Immature natural killer cell (primary cell): ENCODE measurements around the gene HOMER3. TPM values are rescaled to one million over a fixed set of nuclear protein-coding genes. Genes with fewer than 3 reads are reported as not detected.
"Not testable (repeated sequence)": the region's sequence is repeated elsewhere in the genome, so short reads cannot be mapped to it uniquely, and the experiment has no call there.

Experiments used
- DNase-seq, 3 donors: peaks; one replicate each; pipeline ENCODE4 v3.0.0; 2022; ENCODE audit warnings: mixed read lengths in 1 of 3
- H3K27ac Mint-ChIP-seq, 6 donors: one replicate each; pipeline ENCODE4 v1.8.0; 2020; ENCODE audit warnings: mixed read lengths in 6 of 6, mild to moderate bottlenecking in 5 of 6, inconsistent platforms in 4 of 6, moderate library complexity in 3 of 6
- H3K27me3 Mint-ChIP-seq, 3 donors: one replicate each; pipeline ENCODE4 v1.8.0; 2020 to 2021; ENCODE audit warnings: low read depth in 3 of 3, mild to moderate bottlenecking in 3 of 3, mixed read lengths in 3 of 3, moderate library complexity in 3 of 3, inconsistent platforms in 1 of 3
- H3K36me3 Mint-ChIP-seq, 3 donors: one replicate each; pipeline ENCODE4 v1.8.0; 2020; ENCODE audit warnings: mixed read lengths in 3 of 3, inconsistent platforms in 2 of 3, mild to moderate bottlenecking in 2 of 3
- H3K4me1 Mint-ChIP-seq, 2 donors: one replicate each; pipeline ENCODE4 v1.8.0; 2020; ENCODE audit warnings: inconsistent platforms in 2 of 2, mild to moderate bottlenecking in 2 of 2, mixed read lengths in 2 of 2, moderate library complexity in 1 of 2
- H3K4me3 Mint-ChIP-seq, 5 donors: one replicate each; pipeline ENCODE4 v1.8.0; 2020; ENCODE audit warnings: mild to moderate bottlenecking in 5 of 5, mixed read lengths in 5 of 5, inconsistent platforms in 3 of 5, moderate library complexity in 3 of 5
- H3K9me3 Mint-ChIP-seq, 6 donors: one replicate each; pipeline ENCODE4 v1.8.0; 2020; ENCODE audit warnings: mild to moderate bottlenecking in 6 of 6, mixed read lengths in 6 of 6, inconsistent platforms in 4 of 6, moderate library complexity in 3 of 6
- polyA plus RNA-seq, 3 donors: library from polyadenylated mRNA; unstranded; fragments of 300-500 nt; fragmentation: Illumina TruSeq; gene quantifications; one replicate each; pipeline ENCODE4 v1.2.3, GENCODE V29; 2021

The HOMER3 gene
- polyA plus RNA-seq, 3 donors from 2014 or later, result 0.47 TPM; not detected in 2

- Mint-ChIP-seq H3K27me3 (peaks cover 2 to 5% (median 3%) of the 10 kb centered on the region in 3 donors), H3K4me1 (peaks cover 9 to 18% of the 10 kb centered on the region in 2 donors), H3K27ac (peak overlapping the region in 1 of 6 donors; percentile 58), H3K4me3 (no peak overlapping the region), H3K36me3 (peaks cover 0 to 7% (median 6%) of the 10 kb centered on the region in 3 donors), H3K9me3 (no peaks in the 10 kb centered on the region)
- no peak for DNase-seq
These were observed 30.1 kb downstream of the HOMER3 start for GRCh38 chr19:18910801-18911436.

- no peak overlapping the region for H3K4me3 Mint-ChIP-seq
These were observed 31.0 kb downstream of the HOMER3 start for GRCh38 chr19:18910010-18910409.

GRCh38 chr19:18908917-18909619, 31.9 kb downstream of the HOMER3 start:
- DNase-seq, result no peak
- H3K27ac Mint-ChIP-seq, result no peak overlapping the region
- H3K9me3 Mint-ChIP-seq, result no peaks in the 10 kb centered on the region
- H3K36me3 Mint-ChIP-seq, result peaks cover 0 to 7% (median 6%) of the 10 kb centered on the region in 3 donors
- no peak overlapping the region for H3K4me3 Mint-ChIP-seq
- H3K4me1 Mint-ChIP-seq, result peaks cover 2 to 13% of the 10 kb centered on the region in 2 donors
- H3K27me3 Mint-ChIP-seq, result peaks cover 3 to 7% (median 3%) of the 10 kb centered on the region in 3 donors

More at GRCh38 chr19:18910010-18910409, 31.0 kb downstream of the HOMER3 start:
- Mint-ChIP-seq H3K36me3 (peaks cover 0 to 7% (median 6%) of the 10 kb centered on the region in 3 donors), H3K9me3 (no peaks in the 10 kb centered on the region), H3K27ac (no peak overlapping the region), H3K27me3 (peaks cover 3 to 7% (median 5%) of the 10 kb centered on the region in 3 donors), H3K4me1 (peaks cover 2 to 14% of the 10 kb centered on the region in 2 donors)
- no peak for DNase-seq

GRCh38 chr19:18906605-18907519, 34.2 kb downstream of the HOMER3 start:
- peaks cover 3 to 8% (median 4%) of the 10 kb centered on the region in 3 donors for H3K27me3 Mint-ChIP-seq
- no peaks in the 10 kb centered on the region for H3K9me3 Mint-ChIP-seq
- no peak for DNase-seq

GRCh38 chr19:18905513-18906236, 35.3 kb downstream of the HOMER3 start:
- H3K4me3 Mint-ChIP-seq, result no peak overlapping the region
- H3K9me3 Mint-ChIP-seq, result no peaks in the 10 kb centered on the region
- H3K27ac Mint-ChIP-seq, result no peak overlapping the region
- H3K27me3 Mint-ChIP-seq, result peaks cover 3 to 8% (median 4%) of the 10 kb centered on the region in 3 donors
- H3K4me1 Mint-ChIP-seq, result no peaks in the 10 kb centered on the region
- H3K36me3 Mint-ChIP-seq, result peaks cover 0 to 10% (median 3%) of the 10 kb centered on the region in 3 donors
- no peak for DNase-seq

More at GRCh38 chr19:18906605-18907519, 34.2 kb downstream of the HOMER3 start:
- Mint-ChIP-seq H3K36me3 (peaks cover 0 to 3% (median 3%) of the 10 kb centered on the region in 3 donors), H3K4me1 (no peaks in the 10 kb centered on the region), H3K4me3 (no peak overlapping the region), H3K27ac (no peak overlapping the region)

- Mint-ChIP-seq H3K4me3 (no peak overlapping the region), H3K4me1 (no peaks in the 10 kb centered on the region), H3K27ac (no peak overlapping the region), H3K27me3 (peaks cover 3 to 8% (median 4%) of the 10 kb centered on the region in 3 donors), H3K36me3 (peaks cover 0 to 11% (median 3%) of the 10 kb centered on the region in 3 donors), H3K9me3 (no peaks in the 10 kb centered on the region)
- no peak for DNase-seq
These were observed 36.0 kb downstream of the HOMER3 start for GRCh38 chr19:18905058-18905456.

- peaks cover 0 to 10% (median 4%) of the 10 kb centered on the region in 3 donors for H3K27me3 Mint-ChIP-seq
- DNase-seq, result no peak
- no peaks in the 10 kb centered on the region for H3K4me1 Mint-ChIP-seq
- H3K4me3 Mint-ChIP-seq, result no peak overlapping the region
- H3K9me3 Mint-ChIP-seq, result no peaks in the 10 kb centered on the region
- H3K36me3 Mint-ChIP-seq, result peaks cover 0 to 8% (median 0%) of the 10 kb centered on the region in 3 donors
- no peak overlapping the region for H3K27ac Mint-ChIP-seq
These were observed 36.5 kb downstream of the HOMER3 start for GRCh38 chr19:18904334-18905057.

GRCh38 chr19:18903156-18904037, 37.6 kb downstream of the HOMER3 start:
- peaks cover 0 to 13% (median 4%) of the 10 kb centered on the region in 3 donors for H3K27me3 Mint-ChIP-seq
- peaks cover 0 to 8% (median 0%) of the 10 kb centered on the region in 3 donors for H3K36me3 Mint-ChIP-seq
- no peak overlapping the region for H3K4me3 Mint-ChIP-seq
- H3K4me1 Mint-ChIP-seq, result no peaks in the 10 kb centered on the region
- H3K27ac Mint-ChIP-seq, result no peak overlapping the region
- no peak for DNase-seq
- no peaks in the 10 kb centered on the region for H3K9me3 Mint-ChIP-seq

- not testable (repeated sequence) for H3K27ac Mint-ChIP-seq, H3K9me3 Mint-ChIP-seq, H3K4me3 Mint-ChIP-seq, H3K4me1 Mint-ChIP-seq, DNase-seq
- Mint-ChIP-seq H3K27me3 (peaks cover under 1 to 13% (median 5%) of the 10 kb centered on the region in 3 donors), H3K36me3 (peaks cover 0 to 11% (median 1%) of the 10 kb centered on the region in 3 donors)
These were observed 38.5 kb downstream of the HOMER3 start for GRCh38 chr19:18902519-18902918.

GRCh38 chr19:18901491-18901890, 39.5 kb downstream of the HOMER3 start:
- H3K9me3 Mint-ChIP-seq, result no peaks in the 10 kb centered on the region
- H3K36me3 Mint-ChIP-seq, result peaks cover 0 to 14% (median 4%) of the 10 kb centered on the region in 3 donors
- no peak overlapping the region for H3K4me3 Mint-ChIP-seq
- DNase-seq, result no peak
- no peak overlapping the region for H3K27ac Mint-ChIP-seq
- H3K4me1 Mint-ChIP-seq, result peaks cover 8 to 11% of the 10 kb centered on the region in 2 donors
- H3K27me3 Mint-ChIP-seq, result peaks cover 9 to 13% (median 13%) of the 10 kb centered on the region in 3 donors

- Mint-ChIP-seq H3K27ac (no peak overlapping the region), H3K9me3 (no peaks in the 10 kb centered on the region), H3K4me1 (peaks cover 8 to 12% of the 10 kb centered on the region in 2 donors), H3K27me3 (peaks cover 11 to 15% (median 13%) of the 10 kb centered on the region in 3 donors), H3K4me3 (no peak overlapping the region), H3K36me3 (peaks cover 0 to 14% (median 4%) of the 10 kb centered on the region in 3 donors)
- no peak for DNase-seq
These were observed 40.1 kb downstream of the HOMER3 start for GRCh38 chr19:18900700-18901481.
